HEK293 (cell line): ENCODE measurements around the gene EID3.

Source experiments
- CTCF ChIA-PET: fragments of 350-600 bp; formaldehyde crosslinking; extraction: SDS; loops from one replicate; lab custom pipeline; 2021; ENCODE audit warnings: antibody characterized with exemption; lab: Yijun Ruan, JAX
- POLR2A ChIA-PET: fragments of 300-600 bp; formaldehyde crosslinking; extraction: SDS; loops from one replicate; lab custom pipeline; 2020; ENCODE audit warnings: antibody characterized with exemption, inconsistent platforms; lab: Yijun Ruan, JAX
- H3K27ac ChIP-seq: fragments of 200-500 bp; sonication (Bioruptor generic); 2 replicates; pipeline ENCODE4 v1.5.1; 2014; ENCODE audit warnings: low read depth, low read length, control low read depth, inconsistent platforms; ENCODE audit errors: extremely low read depth
- H3K36me3 ChIP-seq, 2 experiments: fragments of 200-500 bp in 1 of 2; sonication (Bioruptor generic) in 1 of 2; 1 replicate in 1 of 2; 2 replicates in 1 of 2; pipeline ENCODE4 v1.5.1; 2014 to 2017; ENCODE audit warnings: inconsistent platforms in 2 of 2, low read length in 2 of 2; ENCODE audit not compliant: control insufficient read depth in 2 of 2, insufficient read depth in 1 of 2
- H3K4me1 ChIP-seq: fragments of 200-500 bp; sonication (Bioruptor generic); 2 replicates; pipeline ENCODE4 v1.5.1; 2014; ENCODE audit warnings: mild to moderate bottlenecking, low read length, inconsistent platforms; ENCODE audit not compliant: control insufficient read depth, insufficient read depth
- H3K4me3 ChIP-seq: 2 replicates; pipeline ENCODE4 v1.5.1; 2011; ENCODE audit warnings: low read depth, mild to moderate bottlenecking, control low read depth, low read length, moderate library complexity
- H3K9me3 ChIP-seq: fragments of 200-500 bp; sonication (Bioruptor generic); 2 replicates; pipeline ENCODE4 v1.5.1; 2014; ENCODE audit warnings: low read depth, low read length, inconsistent platforms; ENCODE audit not compliant: control insufficient read depth, insufficient read depth
- AEBP2 ChIP-seq: fragments of 450-650 bp; formaldehyde crosslinking; IDR thresholded peaks from 2 replicates; pipeline ENCODE4 v1.5.1; 2016; ENCODE audit warnings: missing biosample characterization, missing genetic modification characterization, borderline replicate concordance
- HIC1 ChIP-seq: fragments of 450-650 bp; formaldehyde crosslinking; IDR thresholded peaks from 2 replicates; pipeline ENCODE4 v1.5.1; 2016; ENCODE audit warnings: missing biosample characterization, missing genetic modification characterization
- IKZF3 ChIP-seq: fragments of 450-650 bp; IDR thresholded peaks from 2 replicates; pipeline ENCODE4 v1.5.0; 2018; ENCODE audit warnings: missing biosample characterization, mild to moderate bottlenecking, missing genetic modification characterization, moderate library complexity
- OSR2 ChIP-seq: fragments of 450-650 bp; formaldehyde crosslinking; IDR thresholded peaks from 2 replicates; pipeline ENCODE4 v1.5.1; 2016; ENCODE audit warnings: missing biosample characterization, missing genetic modification characterization
- PRDM1 ChIP-seq: fragments of 450-650 bp; formaldehyde crosslinking; IDR thresholded peaks from 2 replicates; pipeline ENCODE4; 2016; ENCODE audit warnings: missing biosample characterization, missing genetic modification characterization
- SP3 ChIP-seq: fragments of 450-650 bp; formaldehyde crosslinking; IDR thresholded peaks from 2 replicates; pipeline ENCODE4 v1.5.1; 2016; ENCODE audit warnings: missing biosample characterization, missing genetic modification characterization
- YY1 ChIP-seq: fragments of 450-650 bp; formaldehyde crosslinking; IDR thresholded peaks from 2 replicates; pipeline ENCODE4 v1.5.1; 2018; ENCODE audit warnings: missing biosample characterization, missing genetic modification characterization
- ZBTB48 ChIP-seq: fragments of 450-650 bp; formaldehyde crosslinking; IDR thresholded peaks from 2 replicates; pipeline ENCODE4 v1.5.1; 2016; ENCODE audit warnings: missing biosample characterization, missing genetic modification characterization
- ZBTB49 ChIP-seq: fragments of 450-650 bp; formaldehyde crosslinking; IDR thresholded peaks from 2 replicates; pipeline ENCODE4 v1.5.1; 2016; ENCODE audit warnings: missing biosample characterization, missing genetic modification characterization, low read depth
- ZBTB8A ChIP-seq: fragments of 450-650 bp; formaldehyde crosslinking; IDR thresholded peaks from 2 replicates; pipeline ENCODE4 v1.5.1; 2016; ENCODE audit warnings: missing biosample characterization, missing genetic modification characterization
- ZFHX2 ChIP-seq: fragments of 450-650 bp; formaldehyde crosslinking; conservative IDR thresholded peaks from 2 replicates; pipeline ENCODE4 v1.5.1; 2016; ENCODE audit warnings: missing biosample characterization, missing genetic modification characterization
- ZFP3 ChIP-seq: fragments of 450-650 bp; formaldehyde crosslinking; IDR thresholded peaks from 2 replicates; pipeline ENCODE4 v1.5.1; 2016; ENCODE audit warnings: low read depth, missing biosample characterization, missing genetic modification characterization
- ZNF157 ChIP-seq: fragments of 450-650 bp; formaldehyde crosslinking; IDR thresholded peaks from 2 replicates; pipeline ENCODE4 v1.5.1; 2016; ENCODE audit warnings: missing biosample characterization, missing genetic modification characterization
- ZNF202 ChIP-seq: fragments of 450-650 bp; formaldehyde crosslinking; IDR thresholded peaks from 2 replicates; pipeline ENCODE4 v1.5.1; 2016; ENCODE audit warnings: missing biosample characterization, missing genetic modification characterization, borderline replicate concordance
- ZNF221 ChIP-seq: fragments of 450-650 bp; formaldehyde crosslinking; IDR thresholded peaks from 2 replicates; pipeline ENCODE4 v1.5.1; 2017; ENCODE audit warnings: missing biosample characterization, missing genetic modification characterization, borderline replicate concordance
- ZNF404 ChIP-seq: fragments of 450-650 bp; formaldehyde crosslinking; IDR thresholded peaks from 2 replicates; pipeline ENCODE4 v1.5.1; 2017; ENCODE audit warnings: missing biosample characterization, missing genetic modification characterization
- ZNF571 ChIP-seq: fragments of 450-650 bp; formaldehyde crosslinking; IDR thresholded peaks from 2 replicates; pipeline ENCODE4 v1.5.0; 2017; ENCODE audit warnings: missing biosample characterization, missing genetic modification characterization
- ZNF704 ChIP-seq: fragments of 450-650 bp; formaldehyde crosslinking; IDR thresholded peaks from 2 replicates; pipeline ENCODE4 v1.5.1; 2016; ENCODE audit warnings: missing biosample characterization, missing genetic modification characterization
- ZNF768 ChIP-seq: fragments of 450-650 bp; formaldehyde crosslinking; IDR thresholded peaks from 2 replicates; pipeline ENCODE4 v1.5.1; 2018; ENCODE audit warnings: missing biosample characterization, mild to moderate bottlenecking, missing genetic modification characterization
- ZSCAN16 ChIP-seq: fragments of 450-650 bp; formaldehyde crosslinking; IDR thresholded peaks from 2 replicates; pipeline ENCODE4 v1.5.1; 2016; ENCODE audit warnings: missing biosample characterization, missing genetic modification characterization

The EID3 gene

GRCh38 chr12:104307655-104308000, 4.1 kb downstream of the EID3 start:
- ChIA-PET CTCF (no interaction called here), POLR2A (interaction anchor here (1.1 kb wide), 1 partner anchor 19 kb away, joined by 3 read pairs; no protein-coding TSS in a partner anchor)
- H3K36me3 ChIP-seq = peaks cover 6 to 39% of the 10 kb centered on the region in 2 experiments
- H3K4me3 ChIP-seq = no peak overlapping the region
- TF ChIP-seq ZNF704 (no peak), ZBTB49 (tag by site-specific recombination) (no peak), IKZF3 (tag by site-specific recombination) (no peak), ZNF404 (tag by site-specific recombination) (no peak), PRDM1 (tag by site-specific recombination) (no peak), ZNF157 (tag by site-specific recombination) (no peak)
- H3K27ac ChIP-seq = no peak overlapping the region
- no peaks in the 10 kb centered on the region; the same call in 1 of the 2 replicates for H3K4me1 ChIP-seq
- H3K9me3 ChIP-seq = no peaks in the 10 kb centered on the region

- no peaks in the 10 kb centered on the region; the same call in 1 of the 2 replicates for H3K4me1 ChIP-seq
- ChIA-PET CTCF (no interaction called here), POLR2A (no interaction called here)
- no peak overlapping the region for H3K4me3 ChIP-seq
- peaks cover 6 to 41% of the 10 kb centered on the region in 2 experiments for H3K36me3 ChIP-seq
- no peaks in the 10 kb centered on the region for H3K9me3 ChIP-seq
- TF ChIP-seq YY1 (tag by site-specific recombination) = no peak
- TF ChIP-seq SP3 (tag by site-specific recombination) = no peak
- TF ChIP-seq ZNF768 = no peak
- no peak for TF ChIP-seq ZFHX2
- TF ChIP-seq ZNF202 = no peak
- no peak for TF ChIP-seq OSR2 (tag by site-specific recombination)
- no peak for TF ChIP-seq IKZF3 (tag by site-specific recombination)
- TF ChIP-seq ZFP3 (tag by site-specific recombination) = no peak
- no peak for TF ChIP-seq ZNF221
- TF ChIP-seq AEBP2 (tag by site-specific recombination) = no peak
- no peak for TF ChIP-seq ZNF571 (tag by site-specific recombination)
- TF ChIP-seq ZSCAN16 (tag by site-specific recombination) = no peak
- no peak for TF ChIP-seq ZBTB48 (tag by site-specific recombination)
- no peak for TF ChIP-seq HIC1 (tag by site-specific recombination)
- TF ChIP-seq ZBTB8A = no peak
- H3K27ac ChIP-seq = no peak overlapping the region
These were observed 6.0 kb downstream of the EID3 start for GRCh38 chr12:104309446-104309993.
